Choroid plexus epithelial cell (primary cell): ENCODE data around the gene TOLLIP.
A peak's percentile ranks its signal among the peaks of the same experiment; 100 is the strongest.

Experiments
- DNase-seq: peaks from one replicate; pipeline ENCODE4 v3.0.0-alpha.2; 2010; ENCODE audit warnings: low read depth
- H3K4me3 ChIP-seq: 2 replicates; pipeline ENCODE4 v1.5.1; 2011; ENCODE audit warnings: low read depth, mild to moderate bottlenecking, control low read depth, low read length, moderate library complexity
- TF ChIP-seq, protein P1 (sequence below): conservative IDR thresholded peaks from 2 replicates; pipeline ENCODE4 v1.5.1; 2011; ENCODE audit warnings: low read depth, mild to moderate bottlenecking, control low read depth, inconsistent platforms, low read length, moderate library complexity

Gene TOLLIP

DNA sequence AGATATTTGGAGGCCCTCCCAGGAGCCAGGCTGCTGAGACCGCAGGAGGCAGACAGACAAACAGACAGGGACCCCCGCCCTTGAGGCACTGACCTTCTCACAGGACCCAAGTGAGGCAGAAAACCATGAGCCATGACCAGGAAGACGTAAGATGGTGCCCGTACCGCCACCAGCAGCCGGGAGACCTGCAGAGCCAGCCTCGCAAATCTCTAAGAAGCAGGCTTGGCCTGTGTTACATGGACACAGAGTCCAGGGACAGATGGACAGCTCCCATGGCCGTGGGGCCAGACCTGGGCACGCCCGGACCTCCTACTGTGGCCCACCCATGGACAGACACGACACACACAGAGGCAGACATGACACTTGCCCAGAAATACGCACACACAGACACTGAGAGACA is 30.7 kb upstream of the TOLLIP start:
- H3K4me3 ChIP-seq = no peak overlapping the region
- TF ChIP-seq, protein P1, sequence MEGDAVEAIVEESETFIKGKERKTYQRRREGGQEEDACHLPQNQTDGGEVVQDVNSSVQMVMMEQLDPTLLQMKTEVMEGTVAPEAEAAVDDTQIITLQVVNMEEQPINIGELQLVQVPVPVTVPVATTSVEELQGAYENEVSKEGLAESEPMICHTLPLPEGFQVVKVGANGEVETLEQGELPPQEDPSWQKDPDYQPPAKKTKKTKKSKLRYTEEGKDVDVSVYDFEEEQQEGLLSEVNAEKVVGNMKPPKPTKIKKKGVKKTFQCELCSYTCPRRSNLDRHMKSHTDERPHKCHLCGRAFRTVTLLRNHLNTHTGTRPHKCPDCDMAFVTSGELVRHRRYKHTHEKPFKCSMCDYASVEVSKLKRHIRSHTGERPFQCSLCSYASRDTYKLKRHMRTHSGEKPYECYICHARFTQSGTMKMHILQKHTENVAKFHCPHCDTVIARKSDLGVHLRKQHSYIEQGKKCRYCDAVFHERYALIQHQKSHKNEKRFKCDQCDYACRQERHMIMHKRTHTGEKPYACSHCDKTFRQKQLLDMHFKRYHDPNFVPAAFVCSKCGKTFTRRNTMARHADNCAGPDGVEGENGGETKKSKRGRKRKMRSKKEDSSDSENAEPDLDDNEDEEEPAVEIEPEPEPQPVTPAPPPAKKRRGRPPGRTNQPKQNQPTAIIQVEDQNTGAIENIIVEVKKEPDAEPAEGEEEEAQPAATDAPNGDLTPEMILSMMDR = no peak
- DNase-seq = no peak

DNA sequence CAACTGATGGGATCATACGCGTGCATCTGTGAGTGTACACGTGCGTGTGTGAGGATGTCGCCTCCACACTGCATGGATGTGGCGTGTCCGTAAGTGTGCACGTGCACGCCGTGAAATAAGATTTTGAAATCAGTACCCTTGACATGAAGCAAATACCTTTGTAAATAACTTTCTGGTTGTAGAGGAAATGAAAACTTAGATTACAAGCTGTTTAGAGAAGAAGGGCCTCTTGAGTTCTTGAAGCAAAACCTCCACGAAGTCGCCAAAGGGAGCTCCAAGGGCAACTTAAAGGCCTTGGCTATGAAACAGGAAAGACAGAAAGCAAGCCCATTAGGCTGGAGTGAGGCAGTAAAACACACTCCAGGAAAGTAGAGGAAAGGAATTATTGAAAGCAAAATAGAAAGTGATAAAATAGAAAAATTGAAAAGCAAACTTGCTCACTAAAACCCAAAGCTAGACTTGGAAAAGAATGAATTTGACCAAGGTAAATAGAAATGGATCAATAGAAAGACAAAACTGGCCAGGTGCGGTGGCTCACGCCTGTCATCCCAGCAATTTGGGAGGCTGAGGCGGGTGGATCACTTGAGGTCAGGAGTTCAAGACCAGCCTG is 29.7 kb upstream of the TOLLIP start:
- DNase-seq = no peak
- H3K4me3 ChIP-seq = no peak overlapping the region
- TF ChIP-seq, protein P1 = no peak

DNA sequence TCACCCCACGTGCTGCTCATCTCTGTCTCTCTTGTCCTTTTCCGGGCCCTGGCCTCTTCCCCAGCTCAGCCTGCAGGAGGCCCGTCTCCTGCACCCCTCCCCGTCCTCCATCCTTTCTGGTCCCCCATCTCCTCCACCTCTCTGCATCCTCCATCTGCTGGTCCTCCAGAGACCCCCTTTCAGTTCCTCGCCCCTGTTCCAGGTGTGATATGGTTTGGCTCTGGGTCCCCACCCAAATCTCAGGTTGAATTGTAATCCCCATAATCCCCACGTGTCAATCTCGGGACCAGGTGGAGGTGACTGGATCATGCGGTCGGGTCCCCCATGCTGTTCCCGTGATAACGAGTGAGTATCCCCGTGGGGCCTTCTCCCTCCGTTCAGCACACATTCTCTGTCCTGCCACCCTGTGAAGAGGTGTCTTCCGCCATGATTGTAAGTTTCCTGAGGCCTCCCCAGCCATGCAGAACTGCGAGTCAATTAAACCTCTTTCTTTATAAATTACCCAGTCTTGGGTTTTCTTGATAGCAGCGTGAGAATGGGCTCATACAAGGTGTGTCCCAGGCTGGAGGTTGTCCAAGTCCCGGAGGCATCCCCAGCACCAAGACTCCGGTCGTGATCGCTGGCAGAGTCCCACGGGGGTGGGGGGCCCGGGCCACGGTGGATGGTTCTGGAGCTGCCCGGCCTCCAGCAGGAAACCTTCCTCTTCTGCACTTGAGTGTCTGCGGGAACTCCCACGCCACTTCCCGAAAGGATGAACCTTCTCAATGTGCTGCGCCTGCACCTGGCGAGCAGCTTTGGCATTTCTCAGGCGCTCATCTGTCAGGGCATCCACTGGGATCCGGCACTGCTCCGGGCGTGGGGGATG is 29.0 kb upstream of the TOLLIP start:
- DNase-seq = no peak
- TF ChIP-seq, protein P1 = no peak
- no peak overlapping the region for H3K4me3 ChIP-seq

DNA sequence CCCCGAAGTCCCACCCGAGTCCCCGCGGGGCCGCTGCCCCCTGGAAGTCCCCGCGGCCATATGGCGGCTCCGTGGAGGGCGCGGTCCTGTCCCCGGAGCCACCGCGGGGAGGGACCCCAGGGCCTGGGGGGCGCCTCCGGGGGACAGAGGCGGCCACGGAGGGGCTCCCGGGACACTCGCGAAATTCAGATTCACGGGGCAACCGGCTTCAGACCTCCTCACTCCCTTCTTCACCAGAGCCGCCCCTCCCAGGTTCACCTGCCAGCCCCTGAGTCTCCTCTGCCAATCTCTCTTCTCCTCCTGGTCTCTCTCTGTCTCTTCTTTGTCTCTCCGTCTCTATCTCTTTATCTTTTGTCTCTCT is 28.2 kb upstream of the TOLLIP start:
- TF ChIP-seq, protein P1 = no peak
- H3K4me3 ChIP-seq = no peak overlapping the region
- DNase-seq = no peak

DNA sequence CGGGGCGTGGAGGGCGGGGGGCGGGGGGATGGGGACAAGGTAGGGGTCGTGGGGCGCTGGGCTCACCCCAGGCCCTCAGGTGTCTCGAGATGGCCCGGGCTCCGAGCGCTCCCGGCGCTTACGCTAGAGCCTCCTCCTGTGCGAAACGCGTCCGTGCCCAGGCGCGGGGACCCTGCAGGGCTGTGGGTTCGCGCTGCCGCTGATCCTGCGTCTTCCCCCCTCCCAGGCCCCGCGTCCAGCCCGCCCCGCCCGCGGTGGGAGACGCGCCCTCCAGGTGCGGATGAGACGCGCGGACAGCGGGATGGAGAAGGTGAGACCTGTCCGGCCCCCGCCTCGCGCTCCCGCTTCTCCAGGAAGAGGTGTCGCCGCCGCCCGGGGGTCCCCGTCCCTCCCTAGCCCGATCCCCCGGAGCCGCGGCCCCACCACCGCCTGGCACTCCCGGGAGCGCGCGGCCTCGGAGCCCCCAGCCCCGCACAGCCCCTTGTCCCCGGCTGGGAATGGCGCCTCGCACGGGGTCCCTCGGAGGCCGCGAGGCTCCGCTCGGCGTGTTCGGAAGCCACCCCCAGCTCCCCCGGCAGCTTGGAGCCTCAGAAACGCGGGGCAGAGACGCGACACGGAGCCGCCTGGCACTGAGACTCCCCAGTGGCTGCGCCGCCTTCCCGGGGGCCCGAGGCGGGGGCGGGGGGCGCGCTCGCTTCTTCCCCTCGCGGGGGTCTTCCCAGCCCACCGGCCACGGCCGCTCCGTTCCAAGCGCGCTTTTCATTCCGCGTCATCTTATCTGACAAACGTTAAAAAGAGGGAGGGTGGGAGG is 27.6 kb upstream of the TOLLIP start:
- no peak overlapping the region for H3K4me3 ChIP-seq
- TF ChIP-seq, protein P1 = no peak
- no peak for DNase-seq

DNA sequence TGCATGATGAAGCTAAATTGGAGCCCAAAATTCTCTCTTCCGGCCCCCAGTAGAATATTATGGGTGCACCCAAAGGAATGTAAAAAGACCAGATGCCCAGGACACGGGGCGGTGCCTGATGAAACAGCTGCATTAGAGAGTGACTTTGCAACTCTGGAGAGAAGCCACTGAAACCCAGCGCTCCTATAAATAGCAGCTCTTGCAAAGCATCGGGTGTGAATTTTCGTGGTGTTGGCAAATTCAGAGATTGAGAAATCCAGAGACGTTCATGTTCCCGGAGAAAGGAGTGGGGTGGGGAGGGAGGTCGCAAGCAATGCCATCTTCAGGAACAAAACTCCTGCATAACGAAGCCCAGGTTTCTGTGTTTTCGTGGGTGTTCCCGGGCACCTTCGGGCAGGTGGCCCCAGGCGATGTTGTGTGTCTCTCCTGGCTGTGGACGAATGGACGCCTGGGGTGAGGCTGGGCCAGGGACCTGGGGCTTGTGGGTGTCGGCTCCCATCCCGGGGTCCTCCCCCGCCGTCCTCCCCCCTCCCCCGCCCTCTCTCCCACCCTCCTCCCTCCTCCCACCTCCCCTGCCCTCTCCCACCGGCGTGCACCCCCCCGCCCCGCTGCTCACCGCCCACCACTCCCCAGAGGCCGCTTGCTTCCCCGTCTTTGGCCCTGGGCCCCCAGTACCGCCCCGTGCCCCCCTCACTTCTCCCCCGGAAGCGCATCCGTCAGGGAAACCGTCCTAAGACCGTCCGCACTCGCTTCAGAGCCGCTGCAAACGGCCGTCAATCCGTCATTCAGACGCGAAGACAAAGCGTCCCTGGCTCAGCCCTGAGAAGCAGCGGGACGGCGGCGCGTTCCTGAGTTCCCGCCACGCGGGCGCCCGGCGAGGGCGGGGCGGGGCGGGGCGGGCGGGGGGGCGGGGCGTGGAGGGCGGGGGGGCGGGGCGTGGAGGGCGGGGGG is 26.7 kb upstream of the TOLLIP start:
- H3K4me3 ChIP-seq = peak overlapping the region; percentile 51
- peak; percentile 90 for DNase-seq
- TF ChIP-seq, protein P1 = no peak
